GM21381 (cell line): ENCODE results near the gene ERICH6B.
"Not testable (repeated sequence)": the region's sequence is repeated elsewhere in the genome, so short reads cannot be mapped to it uniquely, and the experiment has no call there.

Experiments used
- ATAC-seq: cut with Tn5 transposase; IDR thresholded peaks from one replicate; pipeline ENCODE4 v1.9.1; 2021; ENCODE audit warnings: mild to moderate bottlenecking, moderate library complexity; ENCODE audit not compliant: unreplicated experiment

ERICH6B gene

DNA sequence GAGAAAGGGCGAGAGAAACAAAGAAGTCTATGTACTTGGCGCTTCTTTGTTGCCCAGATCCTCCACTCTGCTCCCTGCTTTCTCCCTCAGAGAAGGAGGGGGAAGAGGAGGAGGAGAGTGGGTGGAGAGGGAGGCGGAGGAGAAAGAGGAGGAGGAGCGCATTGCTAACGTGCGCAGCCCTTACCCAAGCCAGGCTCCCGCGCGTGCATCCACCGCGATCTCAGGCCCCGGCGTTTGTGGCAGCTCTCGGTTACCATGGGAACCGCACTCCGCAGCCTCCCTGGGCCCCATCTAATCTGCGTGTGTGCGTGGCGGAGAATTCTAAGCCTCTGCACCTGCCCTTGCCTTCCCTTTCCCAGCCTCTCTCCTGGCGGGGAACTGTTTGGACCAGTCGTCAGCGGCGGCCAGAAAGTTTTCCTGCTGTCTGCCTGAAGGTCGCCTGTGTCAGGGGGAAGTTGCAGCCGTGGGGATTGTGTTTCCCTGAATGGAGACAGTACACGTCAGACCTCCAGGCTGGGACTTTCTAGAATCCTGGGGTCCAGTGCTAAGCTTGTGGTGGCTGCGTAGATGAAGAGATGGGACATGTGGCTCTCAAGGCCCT is at the start of gene ERICH6B:
Gene ERICH6B, minus strand, starts transcription at position 239 of the 601 bp plus-strand sequence. CDS start 18,734 bp downstream, outside the sequence.
- ATAC-seq = no peak

GRCh38 chr13:45662903-45663302 is 47.4 kb upstream of the ERICH6B start:
- ATAC-seq = not testable (repeated sequence)

DNA sequence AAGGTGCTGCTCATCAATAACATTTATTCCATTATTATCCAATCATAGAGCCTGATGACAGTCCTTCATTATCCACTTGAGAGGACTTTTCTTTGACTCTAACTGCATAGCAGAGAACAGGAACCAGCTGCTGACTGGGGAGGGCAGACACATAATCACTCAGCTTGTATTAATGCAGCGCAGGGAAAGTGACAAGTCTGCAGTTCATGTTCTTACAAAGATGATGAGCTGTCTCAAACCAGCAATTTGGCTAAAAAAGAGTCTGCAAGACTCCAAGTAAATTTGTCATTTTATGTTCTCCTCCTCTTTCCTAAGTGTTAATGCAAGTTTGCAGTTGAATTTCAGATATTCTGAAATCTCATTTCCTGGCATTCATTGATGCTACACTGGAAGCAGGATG is 46.6 kb upstream of the ERICH6B start:
- ATAC-seq = no peak

GRCh38 chr13:45660458-45660857 is 44.9 kb upstream of the ERICH6B start:
- ATAC-seq = not testable (repeated sequence)

- ATAC-seq = no peak
Measured at GRCh38 chr13:45659536-45659935, 44.0 kb upstream of the ERICH6B start.

DNA sequence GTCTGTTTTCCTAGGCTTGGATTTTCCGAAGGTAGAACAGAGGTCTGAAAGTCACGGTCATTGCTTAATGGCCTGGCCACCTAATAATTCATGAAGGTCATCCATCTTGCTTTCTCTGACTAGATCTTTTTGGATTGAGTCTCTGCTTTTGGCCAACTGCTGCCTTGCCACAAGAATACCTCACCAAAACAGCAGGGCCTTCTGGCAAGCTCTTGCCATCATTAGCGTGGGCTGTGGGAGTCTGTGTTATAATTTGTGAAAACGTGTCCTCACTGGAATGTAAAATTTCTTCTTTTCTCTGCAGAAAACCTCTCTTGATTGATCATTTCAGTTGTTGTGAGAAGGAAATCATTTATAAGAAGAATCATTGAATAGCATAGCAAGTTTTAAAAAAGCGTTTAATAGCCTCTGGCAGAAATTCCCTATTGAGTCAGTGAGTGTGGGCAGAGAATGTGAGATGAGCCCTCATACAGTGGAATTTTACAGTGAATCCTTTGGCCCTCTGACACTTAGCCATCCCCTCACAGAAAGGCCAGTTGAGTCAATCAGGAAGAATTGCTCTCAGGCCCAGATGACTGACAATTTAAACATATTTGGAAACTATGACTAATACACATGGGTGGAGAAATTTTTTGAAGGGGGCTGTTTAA is 43.2 kb upstream of the ERICH6B start:
- ATAC-seq = no peak

DNA sequence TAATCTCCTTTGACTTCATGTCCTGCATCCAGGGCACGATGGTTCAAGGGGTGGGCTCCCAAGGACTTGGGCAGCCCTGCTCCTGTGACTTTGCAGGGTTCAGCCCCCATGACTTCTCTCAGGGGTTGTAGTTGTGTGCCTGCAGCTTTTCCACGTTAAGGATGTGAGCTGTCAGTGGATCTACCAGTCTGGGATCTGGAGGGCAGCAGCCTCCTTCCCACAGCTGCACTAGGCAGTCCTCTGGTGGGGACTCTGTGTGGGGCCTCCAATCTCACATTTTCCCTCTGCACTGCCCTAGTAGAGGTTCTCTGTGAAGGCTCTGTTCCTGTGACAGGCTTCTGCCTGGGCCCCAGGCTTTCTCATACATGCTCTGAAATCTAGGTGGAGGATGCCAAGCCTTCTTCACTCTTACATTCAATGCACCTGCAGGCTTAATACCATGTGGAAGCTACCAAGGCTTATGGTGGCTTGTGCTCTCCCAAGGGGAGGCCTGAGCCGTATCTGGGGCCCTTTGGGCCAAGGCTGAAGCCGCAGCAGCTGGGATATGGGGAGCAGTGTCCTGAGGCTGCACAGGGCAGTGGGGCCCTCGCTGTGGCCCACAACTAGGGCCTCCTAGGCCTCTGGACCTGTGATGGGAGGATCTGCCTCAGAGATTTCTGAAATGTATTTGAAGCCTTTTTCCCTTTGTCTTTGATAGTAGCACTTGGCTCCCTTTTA is 39.3 kb upstream of the ERICH6B start:
- ATAC-seq = no peak

- not testable (repeated sequence) for ATAC-seq
Measured at GRCh38 chr13:45645263-45645662, 29.7 kb upstream of the ERICH6B start.

GRCh38 chr13:45642159-45642558 is 26.6 kb upstream of the ERICH6B start:
- ATAC-seq = not testable (repeated sequence)

DNA sequence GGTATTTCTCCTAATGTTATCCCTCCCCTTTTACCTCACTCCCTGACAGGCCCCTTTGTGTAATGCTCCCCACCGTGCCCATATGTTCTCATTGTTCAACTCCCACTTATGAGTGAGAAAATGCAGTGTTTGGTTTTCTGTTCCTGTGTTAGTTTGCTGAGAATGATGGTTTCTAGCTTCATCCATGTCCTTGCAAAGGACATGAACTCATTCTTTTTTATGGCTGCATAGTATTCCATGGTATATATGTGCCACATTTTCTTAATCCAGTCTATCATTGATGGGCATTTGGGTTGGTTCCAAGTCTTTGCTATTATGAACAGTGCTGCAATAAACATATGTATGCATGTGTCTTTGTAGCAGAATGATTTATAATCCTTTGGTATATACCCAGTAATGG is 19.8 kb upstream of the ERICH6B start:
- not testable (repeated sequence) for ATAC-seq

DNA sequence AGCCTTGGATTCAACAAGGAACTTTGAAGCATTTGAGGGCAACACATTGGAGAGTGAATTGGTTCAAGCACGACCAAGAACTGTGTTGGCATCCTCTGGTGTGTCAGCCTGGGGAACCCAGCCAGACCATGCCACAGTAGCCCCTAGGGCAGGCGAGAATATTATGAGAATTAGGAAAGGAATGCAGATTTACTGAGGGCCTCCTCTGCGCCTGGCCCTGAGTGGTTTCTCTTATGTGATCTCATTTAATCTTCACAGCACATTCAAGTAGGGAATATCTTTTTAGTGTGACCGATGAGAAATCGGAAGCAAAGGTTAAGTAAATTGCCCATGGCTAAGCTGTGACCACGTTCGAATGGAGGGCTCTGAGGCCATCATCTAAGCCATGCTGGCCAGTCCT is 15.3 kb upstream of the ERICH6B start:
- no peak for ATAC-seq

DNA sequence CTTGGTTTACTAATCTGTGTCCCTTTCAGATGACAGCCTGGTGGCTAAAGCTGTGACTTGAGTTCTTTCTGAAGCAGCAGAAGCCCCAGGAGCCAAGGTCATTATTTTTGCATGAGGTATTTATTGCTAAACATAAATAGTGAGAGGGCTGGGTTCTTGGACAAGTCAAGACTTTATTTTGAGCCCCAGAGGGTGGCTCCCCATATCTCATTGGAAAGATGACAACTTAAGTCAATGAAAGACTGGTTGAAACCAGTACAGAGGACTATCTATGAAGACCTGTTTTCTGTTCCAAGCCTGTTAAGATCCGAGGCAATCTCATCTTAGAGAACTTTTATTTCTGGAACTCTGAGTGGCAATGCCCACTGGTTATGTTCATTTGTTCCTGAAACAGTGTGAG is 14.4 kb upstream of the ERICH6B start:
- ATAC-seq = no peak

DNA sequence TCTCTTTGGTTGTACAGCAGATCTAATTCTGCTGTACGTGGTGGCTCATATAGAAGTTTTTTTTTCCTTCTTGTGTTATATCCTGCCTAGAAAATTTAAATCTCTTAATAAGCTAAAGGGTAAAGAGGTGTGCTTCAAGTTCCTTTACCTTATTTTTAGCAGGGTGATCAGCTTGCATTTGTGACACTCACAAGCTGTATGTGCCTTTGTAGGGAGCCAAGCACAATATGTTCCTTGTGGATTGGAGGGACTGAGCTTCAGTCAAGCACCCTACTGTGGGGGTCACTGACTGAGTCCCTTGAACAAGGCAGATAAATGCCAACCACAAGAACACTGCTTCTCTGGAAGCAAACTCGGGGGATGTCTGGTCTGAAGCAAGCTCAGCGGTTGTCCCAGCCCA is 12.6 kb upstream of the ERICH6B start:
- ATAC-seq = no peak

DNA sequence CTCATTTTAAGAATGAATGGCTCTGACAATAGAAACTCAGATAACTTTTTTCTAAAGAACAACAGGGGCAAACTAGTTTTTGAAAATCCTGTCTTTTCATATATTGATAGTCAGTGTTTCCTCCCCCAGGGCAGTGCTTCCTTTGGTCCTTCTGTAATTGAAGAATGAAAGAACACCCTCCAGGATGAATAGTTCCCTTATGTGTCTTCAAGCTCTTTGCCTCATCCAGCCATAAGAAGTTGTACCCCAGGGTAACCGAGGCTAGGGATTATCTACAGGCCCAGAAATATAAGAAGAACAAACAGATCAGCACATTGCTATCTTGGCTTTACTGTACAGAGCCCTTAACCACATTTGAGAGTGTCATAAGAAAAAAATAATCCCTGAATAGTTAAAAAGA is 12.1 kb upstream of the ERICH6B start:
- no peak for ATAC-seq

DNA sequence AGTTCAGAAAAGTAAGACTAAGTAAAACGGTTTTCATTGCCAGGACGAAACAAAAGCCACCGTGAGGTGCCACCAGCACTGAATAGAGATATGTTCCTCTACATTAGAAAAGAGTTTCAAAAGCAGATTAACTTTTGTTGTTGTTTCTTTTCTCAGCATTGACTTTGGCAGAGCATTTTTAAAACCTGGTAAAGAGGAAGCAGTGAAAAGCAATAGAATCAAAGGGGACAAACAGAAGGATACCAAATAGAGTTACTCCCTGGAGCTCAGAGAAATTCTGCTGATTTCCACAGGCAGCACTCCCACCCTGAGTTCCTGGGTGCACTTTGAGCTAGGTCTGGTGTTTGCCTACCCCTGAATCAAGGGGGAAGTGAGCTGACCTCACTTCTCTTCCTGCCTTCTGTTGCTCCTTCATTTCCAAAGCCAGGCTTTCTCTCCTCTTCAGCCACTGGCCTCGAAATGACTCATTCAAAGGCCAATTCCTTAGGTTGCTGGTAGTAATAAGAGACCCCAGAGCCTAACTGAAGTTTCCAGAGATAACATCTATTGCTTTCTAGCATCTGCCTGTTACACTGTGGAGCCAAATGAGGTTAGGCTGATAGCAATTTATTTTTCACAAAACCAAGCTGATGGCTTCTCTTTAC is 11.3 kb upstream of the ERICH6B start:
- ATAC-seq = no peak

DNA sequence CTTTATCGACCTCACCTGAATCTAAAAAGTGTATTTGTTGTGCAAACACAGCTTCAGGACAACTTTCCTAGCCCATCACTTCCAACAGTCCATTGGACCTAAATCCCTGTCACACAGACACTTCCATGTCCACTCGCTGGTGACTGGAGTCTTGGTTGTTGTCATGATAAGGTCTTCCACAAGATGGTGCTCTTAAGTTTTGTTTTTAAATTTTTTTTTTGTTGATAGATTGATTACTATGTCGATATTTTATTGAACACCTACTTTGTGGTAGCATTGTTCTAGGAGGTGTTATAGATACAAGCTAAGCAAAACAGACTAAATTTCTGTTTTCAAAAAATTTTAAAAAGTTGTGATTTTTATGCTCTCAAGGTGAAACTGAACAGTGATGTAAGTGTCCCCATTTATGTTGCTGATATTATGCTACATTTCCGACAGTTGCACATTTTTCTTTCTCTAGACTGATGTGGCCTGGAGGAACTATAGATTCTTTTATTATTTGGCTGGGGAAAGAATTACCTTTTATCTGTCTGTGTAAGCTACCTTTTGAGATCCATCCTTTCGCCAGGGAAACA is 8.1 kb upstream of the ERICH6B start:
- no peak for ATAC-seq

GRCh38 chr13:45621950-45622349 is 6.4 kb upstream of the ERICH6B start:
- no peak for ATAC-seq

DNA sequence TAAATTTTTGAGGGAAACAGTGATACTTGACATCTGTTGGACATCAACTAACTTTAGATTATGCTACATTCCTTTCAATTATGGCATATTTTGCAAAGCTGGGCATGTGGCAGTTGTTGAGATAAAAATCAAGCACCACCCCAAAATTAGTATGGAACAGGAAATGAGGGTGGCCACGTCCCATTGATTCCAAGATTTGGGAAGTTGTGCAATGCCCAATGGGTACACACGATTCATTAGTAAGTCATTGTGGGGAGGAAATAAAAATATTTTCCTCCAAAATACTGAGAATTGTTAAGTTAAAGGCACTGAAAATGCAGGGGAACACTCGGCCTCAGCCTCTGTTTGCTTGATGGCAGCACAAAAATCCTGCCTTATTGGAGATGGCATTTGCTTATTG is 7.6 kb downstream of the ERICH6B start:
- no peak for ATAC-seq

DNA sequence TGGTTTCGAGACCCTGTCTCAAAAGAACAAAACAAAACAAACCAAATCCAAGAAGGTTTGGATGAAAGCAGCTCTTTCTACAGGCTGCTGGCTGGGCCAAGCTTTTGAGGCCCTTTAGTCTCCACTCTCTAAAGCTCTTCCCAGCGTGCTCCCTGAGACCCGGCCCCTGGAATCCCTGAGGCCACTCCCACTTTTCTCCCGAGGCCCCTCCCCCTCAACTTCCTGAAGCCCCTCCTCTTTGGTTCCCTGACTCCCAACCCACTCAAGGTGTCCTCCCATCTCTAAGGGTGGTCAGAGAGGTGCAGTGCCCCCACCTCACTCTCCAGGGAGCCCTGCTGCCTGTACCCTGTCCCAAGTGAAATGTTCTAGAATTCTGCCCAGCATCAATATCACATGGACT is 10.6 kb downstream of the ERICH6B start:
- ATAC-seq = no peak

DNA sequence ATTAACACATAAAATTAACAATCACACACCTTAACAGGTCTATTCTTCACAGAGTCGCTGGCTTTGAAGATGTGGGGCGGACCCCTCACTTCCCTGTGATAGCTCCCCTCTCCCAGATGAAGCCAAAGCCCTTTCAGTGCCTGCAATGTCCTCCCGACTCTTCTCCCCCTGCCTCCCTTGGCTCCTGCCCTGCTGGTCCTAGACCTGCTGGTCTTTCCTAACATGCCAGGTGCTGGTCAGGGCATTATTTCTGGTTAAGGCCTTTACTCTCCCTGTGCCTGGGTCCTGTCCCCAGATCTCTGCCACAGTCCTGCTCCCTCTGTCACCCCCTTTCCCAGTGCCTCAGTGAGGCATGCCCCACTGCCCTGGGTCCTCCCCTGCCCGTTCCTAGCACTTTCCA is 12.2 kb downstream of the ERICH6B start:
- ATAC-seq = no peak
